Osteoblast (primary cell): ENCODE measurements around the gene PIK3R5. TPM values are rescaled to one million over a fixed set of nuclear protein-coding genes. Genes with fewer than 3 reads are reported as not detected.

ENCODE experiments used
- DNase-seq: peaks from one replicate; pipeline ENCODE4 v3.0.0; 2011; ENCODE audit warnings: low spot score, mixed read lengths; ENCODE audit not compliant: insufficient read length; ENCODE audit errors: missing footprints
- H2AFZ ChIP-seq: 2 replicates; pipeline ENCODE4 v1.6.0; 2011; ENCODE audit warnings: mild to moderate bottlenecking, low read length
- H3K27ac ChIP-seq: 2 replicates; pipeline ENCODE4 v1.5.1; 2011; ENCODE audit warnings: mild to moderate bottlenecking, low read depth, low read length, moderate library complexity
- H3K27me3 ChIP-seq: 2 replicates; pipeline ENCODE4 v1.6.0; 2012; ENCODE audit warnings: mild to moderate bottlenecking, control low read depth, inconsistent platforms, low read length, moderate library complexity; ENCODE audit not compliant: insufficient read depth
- H3K36me3 ChIP-seq: 2 replicates; pipeline ENCODE4 v1.5.1; 2011; ENCODE audit warnings: mild to moderate bottlenecking, low read length, control low read depth, moderate library complexity; ENCODE audit not compliant: insufficient read depth
- H3K4me1 ChIP-seq: 2 replicates; pipeline ENCODE4 v1.5.1; 2011; ENCODE audit warnings: mild to moderate bottlenecking, low read length, control low read depth, moderate library complexity; ENCODE audit not compliant: insufficient read depth
- H3K4me2 ChIP-seq: 2 replicates; pipeline ENCODE4 v1.6.0; 2011; ENCODE audit warnings: mild to moderate bottlenecking, low read length; ENCODE audit not compliant: insufficient read depth
- H3K4me3 ChIP-seq: fragments of 200-600 bp; sonication (generic); 3 replicates; pipeline ENCODE4 v1.5.1; 2012; ENCODE audit warnings: mild to moderate bottlenecking, low read length, inconsistent platforms; ENCODE audit not compliant: insufficient read depth
- H3K79me2 ChIP-seq: 2 replicates; pipeline ENCODE4 v1.6.0; 2012; ENCODE audit warnings: mild to moderate bottlenecking, low read length, control low read depth, inconsistent platforms; ENCODE audit not compliant: insufficient read depth
- H3K9me3 ChIP-seq: 2 replicates; pipeline ENCODE4 v1.5.1; 2011; ENCODE audit warnings: low read depth, low read length, control low read depth
- H4K20me1 ChIP-seq: 2 replicates; pipeline ENCODE4 v1.6.0; 2012; ENCODE audit warnings: mild to moderate bottlenecking, low read length, control low read depth; ENCODE audit not compliant: insufficient read depth
- total RNA-seq: library from RNA; depleted of rRNA; stranded (reverse); fragments of >200 nt; gene quantifications from 2 replicates; pipeline ENCODE4 v1.2.3, GENCODE V29; 2012
- TF ChIP-seq, protein P1 (sequence below): IDR thresholded peaks from 2 replicates; pipeline ENCODE4 v1.5.1; 2011; ENCODE audit warnings: mild to moderate bottlenecking, low read depth, low read length, moderate library complexity; ENCODE audit errors: extremely low read depth

Gene PIK3R5
- total RNA-seq, 1 donor, result 0.36 TPM

DNA sequence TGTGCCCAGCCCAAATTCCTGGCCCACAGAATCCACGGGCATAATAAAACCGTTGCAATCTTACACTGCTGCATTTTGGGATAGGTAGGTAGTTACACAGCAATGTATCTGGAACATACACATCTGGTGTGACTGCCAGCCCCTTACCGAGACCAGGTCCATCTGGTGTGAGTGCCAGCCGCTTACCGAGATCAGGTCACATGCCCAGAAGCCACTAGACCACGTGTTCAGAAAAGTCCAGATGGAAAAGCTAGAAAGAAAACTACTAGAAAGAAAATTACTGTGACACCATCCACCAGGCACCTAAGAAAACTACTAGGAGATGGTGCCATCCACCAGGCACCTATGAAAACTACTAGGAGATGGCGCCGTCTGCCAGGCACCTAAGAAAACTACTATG, 19.4 kb downstream of the PIK3R5 start:
- H3K36me3 ChIP-seq, result no peaks in the 10 kb centered on the region
- no peaks in the 10 kb centered on the region for H3K4me1 ChIP-seq
- H3K79me2 ChIP-seq, result no peaks in the 10 kb centered on the region
- no peak for DNase-seq
- H3K4me2 ChIP-seq, result no peak overlapping the region
- H3K27ac ChIP-seq, result no peak overlapping the region
- TF ChIP-seq, protein P1, sequence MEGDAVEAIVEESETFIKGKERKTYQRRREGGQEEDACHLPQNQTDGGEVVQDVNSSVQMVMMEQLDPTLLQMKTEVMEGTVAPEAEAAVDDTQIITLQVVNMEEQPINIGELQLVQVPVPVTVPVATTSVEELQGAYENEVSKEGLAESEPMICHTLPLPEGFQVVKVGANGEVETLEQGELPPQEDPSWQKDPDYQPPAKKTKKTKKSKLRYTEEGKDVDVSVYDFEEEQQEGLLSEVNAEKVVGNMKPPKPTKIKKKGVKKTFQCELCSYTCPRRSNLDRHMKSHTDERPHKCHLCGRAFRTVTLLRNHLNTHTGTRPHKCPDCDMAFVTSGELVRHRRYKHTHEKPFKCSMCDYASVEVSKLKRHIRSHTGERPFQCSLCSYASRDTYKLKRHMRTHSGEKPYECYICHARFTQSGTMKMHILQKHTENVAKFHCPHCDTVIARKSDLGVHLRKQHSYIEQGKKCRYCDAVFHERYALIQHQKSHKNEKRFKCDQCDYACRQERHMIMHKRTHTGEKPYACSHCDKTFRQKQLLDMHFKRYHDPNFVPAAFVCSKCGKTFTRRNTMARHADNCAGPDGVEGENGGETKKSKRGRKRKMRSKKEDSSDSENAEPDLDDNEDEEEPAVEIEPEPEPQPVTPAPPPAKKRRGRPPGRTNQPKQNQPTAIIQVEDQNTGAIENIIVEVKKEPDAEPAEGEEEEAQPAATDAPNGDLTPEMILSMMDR, result no peak
- no peaks in the 10 kb centered on the region for H4K20me1 ChIP-seq
- no peak overlapping the region for H2AFZ ChIP-seq
- H3K27me3 ChIP-seq, result no peaks in the 10 kb centered on the region
- no peak overlapping the region for H3K4me3 ChIP-seq
- no peaks in the 10 kb centered on the region for H3K9me3 ChIP-seq

DNA sequence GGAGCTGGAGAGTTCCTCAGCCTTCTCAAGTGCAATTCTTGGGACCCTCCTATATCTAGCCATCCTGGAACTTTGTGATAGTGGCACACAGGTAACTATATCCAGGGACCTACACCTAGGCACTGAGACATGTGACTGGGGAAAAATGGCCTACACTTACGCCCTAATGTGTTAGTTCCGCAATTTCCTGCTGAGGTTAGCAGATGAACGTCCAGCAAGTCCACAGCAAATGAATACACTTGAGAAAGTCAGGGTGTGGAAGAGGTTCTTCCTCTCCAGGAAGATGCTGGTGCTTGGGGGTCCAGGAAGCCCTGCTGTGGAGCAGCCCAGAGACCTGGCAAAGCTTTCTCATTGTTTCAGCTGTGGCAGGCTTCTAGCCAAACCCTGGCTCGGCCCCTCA, 20.8 kb downstream of the PIK3R5 start:
- TF ChIP-seq, protein P1, result no peak
- H3K4me2 ChIP-seq, result no peak overlapping the region
- no peaks in the 10 kb centered on the region for H3K36me3 ChIP-seq
- no peak for DNase-seq
- no peaks in the 10 kb centered on the region for H4K20me1 ChIP-seq
- no peaks in the 10 kb centered on the region for H3K27me3 ChIP-seq
- H2AFZ ChIP-seq, result no peak overlapping the region
- H3K27ac ChIP-seq, result no peak overlapping the region
- no peaks in the 10 kb centered on the region for H3K4me1 ChIP-seq
- no peak overlapping the region for H3K4me3 ChIP-seq
- no peaks in the 10 kb centered on the region for H3K9me3 ChIP-seq
- H3K79me2 ChIP-seq, result no peaks in the 10 kb centered on the region

DNA sequence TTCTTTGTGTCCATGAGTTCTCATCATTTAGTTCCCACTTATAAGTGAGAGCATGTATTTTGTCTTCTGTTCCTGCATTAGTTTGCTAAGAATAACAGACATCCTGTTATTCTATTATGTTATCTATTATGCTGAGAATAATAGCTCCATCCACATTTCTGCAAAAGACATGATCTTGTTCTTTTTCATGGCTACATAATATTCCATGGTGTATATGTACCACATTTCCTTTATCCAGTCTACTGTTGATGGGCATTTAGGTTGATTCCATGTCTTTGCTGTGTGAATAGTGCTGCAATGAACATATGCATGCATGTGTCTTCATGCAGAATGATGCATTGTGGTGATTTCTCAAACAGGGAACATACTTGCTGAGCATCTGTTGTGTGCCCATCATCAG, 21.4 kb downstream of the PIK3R5 start:
- Histone ChIP-seq H3K36me3 (no peaks in the 10 kb centered on the region), H3K9me3 (no peaks in the 10 kb centered on the region), H3K4me1 (no peaks in the 10 kb centered on the region), H2AFZ (no peak overlapping the region), H3K27me3 (no peaks in the 10 kb centered on the region), H3K4me2 (no peak overlapping the region), H3K4me3 (no peak overlapping the region), H3K79me2 (no peaks in the 10 kb centered on the region), H3K27ac (no peak overlapping the region), H4K20me1 (no peaks in the 10 kb centered on the region)
- DNase-seq, result no peak
- TF ChIP-seq, protein P1, result no peak

- Histone ChIP-seq H3K27ac (no peak overlapping the region), H2AFZ (no peak overlapping the region), H3K4me3 (no peak overlapping the region), H3K9me3 (no peaks in the 10 kb centered on the region), H3K4me1 (no peaks in the 10 kb centered on the region), H3K4me2 (no peak overlapping the region), H4K20me1 (no peaks in the 10 kb centered on the region), H3K79me2 (no peaks in the 10 kb centered on the region), H3K36me3 (no peaks in the 10 kb centered on the region), H3K27me3 (no peaks in the 10 kb centered on the region)
- DNase-seq, result peak; percentile 31
- TF ChIP-seq, protein P1, result no peak
Observed at GRCh38 chr17:8941980-8942622, 23.4 kb downstream of the PIK3R5 start.
